Measurements from ENCODE around the gene SYNGR1.

DNA sequence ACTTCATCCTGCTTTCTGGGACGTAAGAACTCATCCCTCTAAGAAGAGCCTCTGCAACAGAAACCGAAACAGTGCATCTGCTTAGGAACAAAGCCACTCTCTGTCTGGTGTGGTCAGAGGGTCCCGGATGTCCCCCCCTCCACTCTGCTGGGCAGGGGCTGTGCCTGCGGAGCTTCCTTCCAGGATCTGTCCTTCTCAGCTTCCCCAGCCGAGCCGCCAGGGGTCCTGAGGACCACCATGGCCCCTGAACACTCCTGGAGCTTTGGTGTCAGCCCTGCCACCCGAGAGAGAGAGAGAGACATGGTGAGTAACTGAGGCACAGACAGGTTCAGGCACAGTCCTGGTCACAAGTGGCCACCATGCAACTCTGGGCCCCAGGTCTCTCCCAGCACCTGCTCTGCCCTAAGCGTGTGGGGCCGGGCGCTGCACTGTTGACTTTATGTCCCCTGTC is 82.6 kb downstream of the SYNGR1 start:
- no peak for TF ChIP-seq EZH2 (IDR thresholded peaks at IDR 0.05)
- TF ChIP-seq, protein P1, sequence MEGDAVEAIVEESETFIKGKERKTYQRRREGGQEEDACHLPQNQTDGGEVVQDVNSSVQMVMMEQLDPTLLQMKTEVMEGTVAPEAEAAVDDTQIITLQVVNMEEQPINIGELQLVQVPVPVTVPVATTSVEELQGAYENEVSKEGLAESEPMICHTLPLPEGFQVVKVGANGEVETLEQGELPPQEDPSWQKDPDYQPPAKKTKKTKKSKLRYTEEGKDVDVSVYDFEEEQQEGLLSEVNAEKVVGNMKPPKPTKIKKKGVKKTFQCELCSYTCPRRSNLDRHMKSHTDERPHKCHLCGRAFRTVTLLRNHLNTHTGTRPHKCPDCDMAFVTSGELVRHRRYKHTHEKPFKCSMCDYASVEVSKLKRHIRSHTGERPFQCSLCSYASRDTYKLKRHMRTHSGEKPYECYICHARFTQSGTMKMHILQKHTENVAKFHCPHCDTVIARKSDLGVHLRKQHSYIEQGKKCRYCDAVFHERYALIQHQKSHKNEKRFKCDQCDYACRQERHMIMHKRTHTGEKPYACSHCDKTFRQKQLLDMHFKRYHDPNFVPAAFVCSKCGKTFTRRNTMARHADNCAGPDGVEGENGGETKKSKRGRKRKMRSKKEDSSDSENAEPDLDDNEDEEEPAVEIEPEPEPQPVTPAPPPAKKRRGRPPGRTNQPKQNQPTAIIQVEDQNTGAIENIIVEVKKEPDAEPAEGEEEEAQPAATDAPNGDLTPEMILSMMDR (IDR thresholded peaks at IDR 0.05), result no peak
